Smooth muscle cell (in vitro differentiated cells): ENCODE data around the gene BUD13. TPM values are rescaled to one million over a fixed set of nuclear protein-coding genes. Genes with fewer than 3 reads are reported as not detected.

ENCODE experiments used
- DNase-seq: peaks from one replicate; lab custom pipeline; 2025; ENCODE audit not compliant: unreplicated experiment; lab: John Stamatoyannopoulos, UW
- H2AFZ ChIP-seq: fragments of 200-600 bp; sonication (generic); 2 replicates; pipeline ENCODE4 v1.6.0; 2016; ENCODE audit warnings: antibody characterized with exemption, low read depth, mild to moderate bottlenecking
- H3F3A ChIP-seq: fragments of 200-600 bp; sonication (generic); 2 replicates; pipeline ENCODE4 v1.6.0; 2017; ENCODE audit warnings: antibody characterized with exemption, low read depth
- H3K27ac ChIP-seq: fragments of 200-600 bp; sonication (generic); 2 replicates; pipeline ENCODE4 v1.5.1; 2016; ENCODE audit warnings: low read depth, mild to moderate bottlenecking
- H3K27me3 ChIP-seq: fragments of 200-600 bp; sonication (generic); 2 replicates; pipeline ENCODE4 v1.6.1; 2016; ENCODE audit warnings: low read depth, mild to moderate bottlenecking
- H3K36me3 ChIP-seq: fragments of 200-600 bp; sonication (generic); 2 replicates; pipeline ENCODE4 v1.5.1; 2016; ENCODE audit warnings: low read depth
- H3K4me1 ChIP-seq: fragments of 200-600 bp; sonication (generic); 2 replicates; pipeline ENCODE4 v1.5.1; 2016; ENCODE audit warnings: low read depth
- H3K4me2 ChIP-seq: fragments of 200-600 bp; sonication (generic); 2 replicates; pipeline ENCODE4 v1.6.0; 2016; ENCODE audit warnings: mild to moderate bottlenecking
- H3K4me3 ChIP-seq: fragments of 200-600 bp; sonication (generic); 2 replicates; pipeline ENCODE4 v1.5.1; 2016; ENCODE audit warnings: mild to moderate bottlenecking
- H3K79me2 ChIP-seq: fragments of 200-600 bp; sonication (generic); 2 replicates; pipeline ENCODE4 v1.6.0; 2016; ENCODE audit warnings: low read depth, mild to moderate bottlenecking
- H3K9ac ChIP-seq: fragments of 200-600 bp; sonication (generic); 2 replicates; pipeline ENCODE4 v1.6.0; 2016; ENCODE audit warnings: low read depth
- H3K9me3 ChIP-seq: fragments of 200-600 bp; sonication (generic); replicated peaks from 2 replicates; pipeline ENCODE4 v1.5.1; 2016; ENCODE audit warnings: low read depth
- H4K20me1 ChIP-seq: fragments of 200-600 bp; sonication (generic); 2 replicates; pipeline ENCODE4 v1.6.0; 2016; ENCODE audit warnings: low read depth
- CTCF ChIP-seq: fragments of 200-600 bp; sonication (generic); IDR thresholded peaks from 2 replicates; pipeline ENCODE4 v1.5.1; 2017; ENCODE audit warnings: borderline replicate concordance, mild to moderate bottlenecking, antibody characterized with exemption; ENCODE audit not compliant: insufficient read depth, poor library complexity, severe bottlenecking
- WGBS: methylation state at CpG from one replicate; pipeline ENCODE4 v1.1.7; 2016; ENCODE audit warnings: low lambda C conversion rate; 5-methylcytosine and 5-hydroxymethylcytosine counted together
- polyA plus RNA-seq: library from polyadenylated mRNA; unstranded; fragments of >200 nt; fragmentation: Nextera tagmentation; extraction: Ambion mirVana; gene quantifications from 2 replicates; pipeline ENCODE4 v1.2.1, GENCODE V29; 2016
- total RNA-seq: library from RNA; depleted of rRNA; stranded (reverse); fragments of >200 nt; gene quantifications from 2 replicates; pipeline ENCODE4 v1.2.3, GENCODE V29; 2014

BUD13 gene
- total and polyA plus RNA-seq, 2 experiments from 2014 or later, result 10.9 to 13.4 TPM

- no peaks in the 10 kb centered on the region for H3K27me3 ChIP-seq
- H3K9ac ChIP-seq, result no peak overlapping the region
- H4K20me1 ChIP-seq, result no peaks in the 10 kb centered on the region
- H3F3A ChIP-seq, result no peaks in the 10 kb centered on the region
- DNase-seq, result no peak
- H3K4me1 ChIP-seq, result no peaks in the 10 kb centered on the region
- H3K27ac ChIP-seq, result no peak overlapping the region
- no peak for TF ChIP-seq CTCF
- no peak overlapping the region for H3K4me3 ChIP-seq
- H3K79me2 ChIP-seq, result no peaks in the 10 kb centered on the region
- WGBS, result 94% methylated on average over 2 of the region's 2 CpGs
- no peak overlapping the region for H3K4me2 ChIP-seq
- peaks cover 6% of the 10 kb centered on the region for H3K36me3 ChIP-seq
- H2AFZ ChIP-seq, result no peak overlapping the region
- no peaks in the 10 kb centered on the region for H3K9me3 ChIP-seq
These were observed 22.6 kb downstream of the BUD13 start for GRCh38 chr11:116750070-116750718.

- peaks cover 3% of the 10 kb centered on the region for H3K4me1 ChIP-seq
- DNase-seq, result no peak
- WGBS, result 59% methylated on average over 6 of the region's 6 CpGs
- no peaks in the 10 kb centered on the region for H3F3A ChIP-seq
- TF ChIP-seq CTCF, result no peak
- no peak overlapping the region for H3K4me2 ChIP-seq
- H3K4me3 ChIP-seq, result no peak overlapping the region
- no peaks in the 10 kb centered on the region for H3K27me3 ChIP-seq
- no peaks in the 10 kb centered on the region for H3K36me3 ChIP-seq
- H2AFZ ChIP-seq, result no peak overlapping the region
- no peaks in the 10 kb centered on the region for H3K9me3 ChIP-seq
- H4K20me1 ChIP-seq, result no peaks in the 10 kb centered on the region
- H3K27ac ChIP-seq, result no peak overlapping the region
- no peak overlapping the region for H3K9ac ChIP-seq
- no peaks in the 10 kb centered on the region for H3K79me2 ChIP-seq
These were observed 30.7 kb downstream of the BUD13 start for GRCh38 chr11:116742104-116742503.

- no peak overlapping the region for H3K4me3 ChIP-seq
- H3K4me1 ChIP-seq, result peaks cover 3% of the 10 kb centered on the region
- no peak for DNase-seq
- H3K9me3 ChIP-seq, result no peaks in the 10 kb centered on the region
- H3K36me3 ChIP-seq, result no peaks in the 10 kb centered on the region
- TF ChIP-seq CTCF, result no peak
- no peaks in the 10 kb centered on the region for H3F3A ChIP-seq
- no peak overlapping the region for H2AFZ ChIP-seq
- WGBS, result 85% methylated on average over 4 of the region's 4 CpGs
- H3K4me2 ChIP-seq, result no peak overlapping the region
- no peaks in the 10 kb centered on the region for H3K27me3 ChIP-seq
- no peak overlapping the region for H3K27ac ChIP-seq
- no peaks in the 10 kb centered on the region for H4K20me1 ChIP-seq
- H3K9ac ChIP-seq, result no peak overlapping the region
- H3K79me2 ChIP-seq, result no peaks in the 10 kb centered on the region
These were observed 32.0 kb downstream of the BUD13 start for GRCh38 chr11:116740741-116741140.

- Histone ChIP-seq H2AFZ (no peak overlapping the region), H3K27me3 (no peaks in the 10 kb centered on the region), H4K20me1 (no peaks in the 10 kb centered on the region), H3K4me3 (no peak overlapping the region), H3K4me1 (peaks cover 3% of the 10 kb centered on the region), H3K27ac (no peak overlapping the region), H3K9ac (no peak overlapping the region), H3K9me3 (no peaks in the 10 kb centered on the region), H3K36me3 (no peaks in the 10 kb centered on the region), H3K4me2 (no peak overlapping the region), H3F3A (no peaks in the 10 kb centered on the region), H3K79me2 (no peaks in the 10 kb centered on the region)
- WGBS, result 88% methylated on average over 2 of the region's 2 CpGs
- DNase-seq, result no peak
- TF ChIP-seq CTCF, result no peak
These were observed 33.8 kb downstream of the BUD13 start for GRCh38 chr11:116738975-116739374.
